Measurements from ENCODE around the gene MRPS25.

Gene MRPS25

DNA sequence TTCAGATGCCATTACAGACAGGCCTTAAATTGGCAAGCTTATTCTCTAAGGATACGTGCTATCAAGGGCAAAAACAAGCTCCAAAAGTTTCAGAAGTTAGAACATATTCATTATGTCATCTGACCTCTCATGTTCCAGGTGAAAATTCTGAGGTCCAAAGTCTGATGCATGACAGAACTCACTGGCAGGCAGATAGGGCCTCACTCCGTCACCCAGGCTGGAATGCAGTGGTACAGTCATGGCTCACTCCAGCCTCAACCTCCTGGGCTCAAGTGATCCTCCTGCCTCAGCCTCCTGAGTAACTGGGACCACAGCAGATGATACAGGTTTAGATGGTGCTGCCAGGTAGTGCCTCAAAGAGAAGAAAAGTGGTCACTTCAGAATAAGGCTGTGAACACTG, 15.5 kb downstream of the MRPS25 start:
- TF ChIP-seq EGR1 (IDR thresholded peaks at IDR 0.05) (no peak), CEBPB (IDR thresholded peaks at IDR 0.05) (no peak), FOXM1 (IDR thresholded peaks at IDR 0.05; ENCODE audit: borderline replicate concordance, low read depth) (no peak), TEAD4 (IDR thresholded peaks at IDR 0.05) (no peak), RAD21 (IDR thresholded peaks at IDR 0.05; ENCODE audit: low read depth) (no peak), ZBTB7A (IDR thresholded peaks at IDR 0.05; ENCODE audit: low read depth) (no peak), NFIC (IDR thresholded peaks at IDR 0.05) (no peak), EP300 (IDR thresholded peaks at IDR 0.05; ENCODE audit: borderline replicate concordance) (no peak), TCF12 (IDR thresholded peaks at IDR 0.05; ENCODE audit: low read depth) (no peak), TAF1 (IDR thresholded peaks at IDR 0.05; ENCODE audit: low read depth) (no peak), CREB1 (IDR thresholded peaks at IDR 0.05; ENCODE audit: low read depth) (no peak), YY1 (IDR thresholded peaks at IDR 0.05; ENCODE audit: low read depth) (no peak)
- TF ChIP-seq, protein P1, sequence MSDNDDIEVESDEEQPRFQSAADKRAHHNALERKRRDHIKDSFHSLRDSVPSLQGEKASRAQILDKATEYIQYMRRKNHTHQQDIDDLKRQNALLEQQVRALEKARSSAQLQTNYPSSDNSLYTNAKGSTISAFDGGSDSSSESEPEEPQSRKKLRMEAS (IDR thresholded peaks at IDR 0.05): no peak
- TF ChIP-seq, protein P2, sequence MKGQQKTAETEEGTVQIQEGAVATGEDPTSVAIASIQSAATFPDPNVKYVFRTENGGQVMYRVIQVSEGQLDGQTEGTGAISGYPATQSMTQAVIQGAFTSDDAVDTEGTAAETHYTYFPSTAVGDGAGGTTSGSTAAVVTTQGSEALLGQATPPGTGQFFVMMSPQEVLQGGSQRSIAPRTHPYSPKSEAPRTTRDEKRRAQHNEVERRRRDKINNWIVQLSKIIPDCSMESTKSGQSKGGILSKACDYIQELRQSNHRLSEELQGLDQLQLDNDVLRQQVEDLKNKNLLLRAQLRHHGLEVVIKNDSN (IDR thresholded peaks at IDR 0.05): no peak
- TF ChIP-seq, protein P3, sequence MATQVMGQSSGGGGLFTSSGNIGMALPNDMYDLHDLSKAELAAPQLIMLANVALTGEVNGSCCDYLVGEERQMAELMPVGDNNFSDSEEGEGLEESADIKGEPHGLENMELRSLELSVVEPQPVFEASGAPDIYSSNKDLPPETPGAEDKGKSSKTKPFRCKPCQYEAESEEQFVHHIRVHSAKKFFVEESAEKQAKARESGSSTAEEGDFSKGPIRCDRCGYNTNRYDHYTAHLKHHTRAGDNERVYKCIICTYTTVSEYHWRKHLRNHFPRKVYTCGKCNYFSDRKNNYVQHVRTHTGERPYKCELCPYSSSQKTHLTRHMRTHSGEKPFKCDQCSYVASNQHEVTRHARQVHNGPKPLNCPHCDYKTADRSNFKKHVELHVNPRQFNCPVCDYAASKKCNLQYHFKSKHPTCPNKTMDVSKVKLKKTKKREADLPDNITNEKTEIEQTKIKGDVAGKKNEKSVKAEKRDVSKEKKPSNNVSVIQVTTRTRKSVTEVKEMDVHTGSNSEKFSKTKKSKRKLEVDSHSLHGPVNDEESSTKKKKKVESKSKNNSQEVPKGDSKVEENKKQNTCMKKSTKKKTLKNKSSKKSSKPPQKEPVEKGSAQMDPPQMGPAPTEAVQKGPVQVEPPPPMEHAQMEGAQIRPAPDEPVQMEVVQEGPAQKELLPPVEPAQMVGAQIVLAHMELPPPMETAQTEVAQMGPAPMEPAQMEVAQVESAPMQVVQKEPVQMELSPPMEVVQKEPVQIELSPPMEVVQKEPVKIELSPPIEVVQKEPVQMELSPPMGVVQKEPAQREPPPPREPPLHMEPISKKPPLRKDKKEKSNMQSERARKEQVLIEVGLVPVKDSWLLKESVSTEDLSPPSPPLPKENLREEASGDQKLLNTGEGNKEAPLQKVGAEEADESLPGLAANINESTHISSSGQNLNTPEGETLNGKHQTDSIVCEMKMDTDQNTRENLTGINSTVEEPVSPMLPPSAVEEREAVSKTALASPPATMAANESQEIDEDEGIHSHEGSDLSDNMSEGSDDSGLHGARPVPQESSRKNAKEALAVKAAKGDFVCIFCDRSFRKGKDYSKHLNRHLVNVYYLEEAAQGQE (IDR thresholded peaks at IDR 0.05; ENCODE audit: low read depth): no peak

DNA sequence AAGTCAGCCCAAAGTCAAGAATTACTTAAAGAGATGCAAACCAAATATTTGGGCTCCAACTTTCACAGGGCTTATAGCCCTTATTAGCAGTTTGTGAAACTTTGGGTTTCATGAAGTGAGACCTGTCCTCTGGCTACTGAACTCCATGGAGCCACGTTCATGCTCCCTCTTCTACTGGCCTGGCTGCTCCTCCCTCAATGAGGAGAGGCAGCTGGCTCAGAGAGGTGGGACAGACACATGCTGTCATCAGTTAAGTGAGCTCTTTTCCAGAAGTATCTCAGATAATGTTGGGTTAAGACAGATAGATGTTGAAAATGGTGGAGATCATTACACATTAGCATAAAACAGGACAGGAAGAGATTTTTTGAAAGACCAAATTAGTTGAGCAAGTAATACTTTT, 19.4 kb downstream of the MRPS25 start:
- no peak for TF ChIP-seq CEBPB (IDR thresholded peaks at IDR 0.05)
- no peak for TF ChIP-seq YY1 (IDR thresholded peaks at IDR 0.05; ENCODE audit: low read depth)

DNA sequence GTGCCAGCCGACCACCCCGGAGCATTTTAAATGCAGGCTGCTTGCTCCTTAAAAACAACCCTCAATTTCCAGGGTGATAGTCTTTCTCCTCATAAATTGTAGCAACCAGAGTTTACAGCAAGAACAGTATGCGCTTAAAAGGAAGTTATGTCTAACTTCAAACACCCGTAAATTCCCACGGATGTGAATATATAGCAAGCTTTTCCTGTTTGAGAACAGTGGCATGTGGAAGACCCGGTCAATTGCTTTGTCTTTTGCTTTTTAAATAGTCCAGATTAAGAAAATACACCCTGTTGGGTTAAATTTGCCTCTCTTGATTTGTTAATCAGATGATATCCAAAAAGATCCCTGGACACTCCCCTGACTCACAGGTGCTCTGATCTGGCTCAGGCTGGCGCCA, 20.8 kb downstream of the MRPS25 start:
- no peak for TF ChIP-seq EP300 (IDR thresholded peaks at IDR 0.05; ENCODE audit: borderline replicate concordance)
- TF ChIP-seq, protein P2 (IDR thresholded peaks at IDR 0.05): no peak
- TF ChIP-seq TAF1 (IDR thresholded peaks at IDR 0.05; ENCODE audit: low read depth): no peak
- no peak for TF ChIP-seq EGR1 (IDR thresholded peaks at IDR 0.05)
- TF ChIP-seq TCF12 (IDR thresholded peaks at IDR 0.05; ENCODE audit: low read depth): no peak
- TF ChIP-seq CREB1 (IDR thresholded peaks at IDR 0.05; ENCODE audit: low read depth): no peak

DNA sequence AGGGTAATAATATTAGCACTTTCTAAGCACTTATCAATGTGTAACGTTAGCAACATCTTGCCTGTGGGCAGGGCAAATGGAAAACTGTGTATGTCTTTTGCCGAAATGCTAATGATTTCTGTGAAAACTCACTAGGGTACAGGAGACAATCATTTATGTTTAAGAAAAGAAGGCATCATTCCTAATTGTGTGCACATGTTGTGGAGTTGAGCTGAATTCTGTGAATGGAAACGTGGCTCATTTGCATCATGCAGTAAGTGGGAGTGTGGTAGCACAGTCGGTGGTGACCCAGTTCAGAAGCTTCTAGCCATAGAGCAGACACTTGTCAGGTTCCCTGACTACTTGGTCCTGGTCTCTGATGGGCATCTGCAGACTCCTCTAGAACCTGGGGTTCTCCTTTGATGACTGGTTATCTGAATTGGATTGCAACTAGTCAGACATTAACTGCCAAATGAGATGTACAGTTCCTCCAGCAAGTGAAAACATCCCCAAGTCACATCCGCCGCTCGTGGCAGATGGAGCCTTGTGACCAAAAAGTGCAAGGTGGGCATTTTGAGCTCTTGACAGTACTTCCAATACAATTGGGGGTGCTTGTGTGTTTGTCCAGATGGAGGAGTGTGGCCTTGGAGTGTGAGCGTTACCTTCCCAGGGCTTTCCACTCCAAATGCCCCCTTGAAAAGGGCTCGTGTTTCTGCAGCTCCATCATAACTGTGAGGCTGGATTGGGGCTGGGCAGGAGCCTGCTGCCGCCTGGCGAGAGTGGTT, 21.5 kb downstream of the MRPS25 start:
- TF ChIP-seq NFIC (IDR thresholded peaks at IDR 0.05): no peak
- TF ChIP-seq, protein P3 (IDR thresholded peaks at IDR 0.05; ENCODE audit: low read depth): no peak
- no peak for TF ChIP-seq EP300 (IDR thresholded peaks at IDR 0.05; ENCODE audit: borderline replicate concordance)
- no peak for TF ChIP-seq CREB1 (IDR thresholded peaks at IDR 0.05; ENCODE audit: low read depth)
- no peak for TF ChIP-seq EGR1 (IDR thresholded peaks at IDR 0.05)
- TF ChIP-seq RAD21 (IDR thresholded peaks at IDR 0.05; ENCODE audit: low read depth): no peak
- no peak for TF ChIP-seq FOXM1 (IDR thresholded peaks at IDR 0.05; ENCODE audit: borderline replicate concordance, low read depth)
- TF ChIP-seq CEBPB (IDR thresholded peaks at IDR 0.05): no peak

DNA sequence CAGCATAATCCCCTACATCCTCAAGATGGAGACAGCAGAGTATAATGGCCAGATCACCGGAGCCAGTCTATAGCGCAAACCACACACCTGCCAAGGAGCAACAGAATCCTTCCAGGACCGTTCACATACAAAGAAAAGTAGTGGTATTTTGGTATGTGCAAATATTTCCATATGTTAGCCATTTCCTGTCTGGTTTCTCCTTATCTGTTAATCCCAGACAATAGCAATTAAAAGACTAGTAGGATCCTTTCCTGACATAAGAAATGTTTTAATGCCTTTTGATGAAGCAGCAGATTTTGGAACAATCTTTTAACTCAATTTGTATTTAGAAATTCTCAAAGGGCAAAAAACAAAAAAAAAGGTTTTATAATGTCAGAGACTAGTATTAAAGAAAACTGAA, 22.2 kb downstream of the MRPS25 start:
- TF ChIP-seq TEAD4 (IDR thresholded peaks at IDR 0.05) (no peak), YY1 (IDR thresholded peaks at IDR 0.05; ENCODE audit: low read depth) (no peak), EP300 (IDR thresholded peaks at IDR 0.05; ENCODE audit: borderline replicate concordance) (no peak), TCF12 (IDR thresholded peaks at IDR 0.05; ENCODE audit: low read depth) (no peak), RAD21 (IDR thresholded peaks at IDR 0.05; ENCODE audit: low read depth) (no peak), TAF1 (IDR thresholded peaks at IDR 0.05; ENCODE audit: low read depth) (no peak), NFIC (IDR thresholded peaks at IDR 0.05) (no peak), CREB1 (IDR thresholded peaks at IDR 0.05; ENCODE audit: low read depth) (no peak), EGR1 (IDR thresholded peaks at IDR 0.05) (no peak), ZBTB7A (IDR thresholded peaks at IDR 0.05; ENCODE audit: low read depth) (no peak), CEBPB (IDR thresholded peaks at IDR 0.05) (no peak), FOXM1 (IDR thresholded peaks at IDR 0.05; ENCODE audit: borderline replicate concordance, low read depth) (no peak)
- TF ChIP-seq, protein P3 (IDR thresholded peaks at IDR 0.05; ENCODE audit: low read depth): no peak
- TF ChIP-seq, protein P2 (IDR thresholded peaks at IDR 0.05): no peak
- TF ChIP-seq, protein P1 (IDR thresholded peaks at IDR 0.05): no peak
